Thyroid gland (tissue), 4 donors: Measurements from ENCODE around the gene TAS2R3. TPM values are rescaled to one million over a fixed set of nuclear protein-coding genes. Genes with fewer than 3 reads are reported as not detected.
"Not testable (repeated sequence)": the region's sequence is repeated elsewhere in the genome, so short reads cannot be mapped to it uniquely, and the experiment has no call there.

Experiments
- DNase-seq, 2 donors: peaks; one replicate each; pipeline ENCODE4 v3.0.0-alpha.2; 2019
- H3K27ac ChIP-seq, 3 donors: fragments of 200-600 bp; sonication (generic); 1 replicate in 2 of 3; 2 replicates in 1 of 3; pipeline ENCODE4 v1.5.1; 2016 to 2019; ENCODE audit warnings: mild to moderate bottlenecking in 1 of 3, moderate library complexity in 1 of 3
- H3K27me3 ChIP-seq: fragments of 200-600 bp; sonication (generic); one replicate; pipeline ENCODE4 v1.5.1; 2019
- H3K36me3 ChIP-seq, 2 donors: fragments of 200-600 bp; sonication (generic); one replicate each; pipeline ENCODE4 v1.5.1; 2016 to 2019
- H3K4me1 ChIP-seq, 2 donors: fragments of 200-600 bp; sonication (generic); one replicate each; pipeline ENCODE4 v1.5.1; 2017 to 2019
- H3K4me3 ChIP-seq, 3 donors: fragments of 200-600 bp; sonication (generic); replicated peaks in 1 of 3; 1 replicate in 2 of 3; 2 replicates in 1 of 3; pipeline ENCODE4 v1.5.1; 2016; ENCODE audit warnings: mild to moderate bottlenecking in 1 of 3
- H3K9me3 ChIP-seq: fragments of 200-600 bp; sonication (generic); one replicate; pipeline ENCODE4 v1.5.1; 2017
- POLR2A ChIP-seq, 2 donors: fragments of 450-650 bp; IDR thresholded peaks; one replicate each; pipeline ENCODE4 v1.6.1; 2017; ENCODE audit warnings: antibody characterized with exemption in 2 of 2, mild to moderate bottlenecking in 2 of 2, moderate library complexity in 1 of 2
- WGBS, 2 donors: methylation state at CpG; one replicate each; pipeline ENCODE4 v1.1.5; 2017; 5-methylcytosine and 5-hydroxymethylcytosine counted together
- intact Hi-C: fragments of 100-400 bp; cut with DNase I; formaldehyde crosslinking; loops from one replicate; pipeline ENCODE4 v1.15.1; 2023
- total RNA-seq, 4 donors: library from RNA; depleted of rRNA; stranded (reverse); fragments of >200 nt; gene quantifications; one replicate each; pipeline ENCODE4 v1.2.3, GENCODE V29; 2016
- TF ChIP-seq, protein P1 (sequence below), 6 experiments: fragments of 200-600 bp in 3 of 6; fragments of 450-650 bp in 3 of 6; sonication (generic) in 3 of 6; IDR thresholded peaks; one replicate each; pipeline ENCODE4 v1.5.1; 2016 to 2019; ENCODE audit warnings: antibody characterized with exemption in 6 of 6, mild to moderate bottlenecking in 2 of 6, inconsistent platforms in 1 of 6, moderate library complexity in 1 of 6

TAS2R3 gene
- total RNA-seq, 4 donors from 2014 or later = 3.0 to 11.1 (median 4.1) TPM

GRCh38 chr7:141748396-141748795, 15.5 kb upstream of the TAS2R3 start:
- DNase-seq = no peak
- H3K4me3 ChIP-seq = no peak overlapping the region
- H3K27ac ChIP-seq = no peak overlapping the region
- no peaks in the 10 kb centered on the region for H3K9me3 ChIP-seq
- H3K27me3 ChIP-seq = no peaks in the 10 kb centered on the region
- no peaks in the 10 kb centered on the region for H3K4me1 ChIP-seq
- TF ChIP-seq, protein P1, sequence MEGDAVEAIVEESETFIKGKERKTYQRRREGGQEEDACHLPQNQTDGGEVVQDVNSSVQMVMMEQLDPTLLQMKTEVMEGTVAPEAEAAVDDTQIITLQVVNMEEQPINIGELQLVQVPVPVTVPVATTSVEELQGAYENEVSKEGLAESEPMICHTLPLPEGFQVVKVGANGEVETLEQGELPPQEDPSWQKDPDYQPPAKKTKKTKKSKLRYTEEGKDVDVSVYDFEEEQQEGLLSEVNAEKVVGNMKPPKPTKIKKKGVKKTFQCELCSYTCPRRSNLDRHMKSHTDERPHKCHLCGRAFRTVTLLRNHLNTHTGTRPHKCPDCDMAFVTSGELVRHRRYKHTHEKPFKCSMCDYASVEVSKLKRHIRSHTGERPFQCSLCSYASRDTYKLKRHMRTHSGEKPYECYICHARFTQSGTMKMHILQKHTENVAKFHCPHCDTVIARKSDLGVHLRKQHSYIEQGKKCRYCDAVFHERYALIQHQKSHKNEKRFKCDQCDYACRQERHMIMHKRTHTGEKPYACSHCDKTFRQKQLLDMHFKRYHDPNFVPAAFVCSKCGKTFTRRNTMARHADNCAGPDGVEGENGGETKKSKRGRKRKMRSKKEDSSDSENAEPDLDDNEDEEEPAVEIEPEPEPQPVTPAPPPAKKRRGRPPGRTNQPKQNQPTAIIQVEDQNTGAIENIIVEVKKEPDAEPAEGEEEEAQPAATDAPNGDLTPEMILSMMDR (IDR thresholded peaks at IDR 0.05) = no peak
- no peak for TF ChIP-seq POLR2A (IDR thresholded peaks at IDR 0.05)
- intact Hi-C loops = no loop called here
- 95 to 97% methylated on average over 2 of the region's 2 CpGs for WGBS, 2 donors
- H3K36me3 ChIP-seq = peaks cover 63 to 85% of the 10 kb centered on the region in 2 donors

- WGBS, 2 donors = 98 to 99% methylated on average over 10 of the region's 10 CpGs
- H3K4me1 ChIP-seq, H3K4me3 ChIP-seq, H3K9me3 ChIP-seq, DNase-seq, intact Hi-C loops, H3K27ac ChIP-seq, H3K27me3 ChIP-seq: not testable (repeated sequence)
- peaks cover 45 to 65% of the 10 kb centered on the region in 2 donors for H3K36me3 ChIP-seq
Measured at GRCh38 chr7:141751904-141752303, 12.0 kb upstream of the TAS2R3 start.

GRCh38 chr7:141752634-141753033, 11.3 kb upstream of the TAS2R3 start:
- no peak overlapping the region for H3K4me3 ChIP-seq
- H3K4me1 ChIP-seq = no peaks in the 10 kb centered on the region
- 96 to 98% methylated on average over 13 of the region's 13 CpGs for WGBS, 2 donors
- DNase-seq = no peak
- intact Hi-C loops = no loop called here
- no peaks in the 10 kb centered on the region for H3K27me3 ChIP-seq
- H3K36me3 ChIP-seq = peaks cover 45 to 60% of the 10 kb centered on the region in 2 donors
- H3K27ac ChIP-seq = no peak overlapping the region
- no peaks in the 10 kb centered on the region for H3K9me3 ChIP-seq
- TF ChIP-seq, protein P1 (IDR thresholded peaks at IDR 0.05) = peak in 1 of 6 experiments; percentile 30
- TF ChIP-seq POLR2A (IDR thresholded peaks at IDR 0.05) = no peak

DNA sequence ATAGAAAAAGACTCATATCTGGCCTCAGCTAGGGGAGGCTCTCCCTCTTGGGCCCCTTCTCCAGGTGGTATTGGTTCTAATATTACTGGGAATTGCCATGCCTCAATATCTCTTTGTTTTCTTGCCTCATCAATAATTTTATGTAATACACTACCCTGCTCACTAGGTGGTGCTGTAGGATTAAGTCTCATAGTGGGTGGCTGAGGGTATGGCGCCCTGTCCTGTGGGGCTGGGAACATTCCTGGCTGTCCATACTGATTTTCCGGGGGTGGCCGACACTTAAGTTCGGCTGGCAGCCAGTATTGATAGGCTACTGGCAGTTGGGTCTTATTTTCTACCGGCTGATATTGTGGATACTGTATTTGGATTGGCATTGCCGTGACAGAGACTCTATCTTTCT, 9.0 kb upstream of the TAS2R3 start:
- Histone ChIP-seq H3K9me3 (no peaks in the 10 kb centered on the region), H3K27me3 (no peaks in the 10 kb centered on the region), H3K4me3 (no peak overlapping the region), H3K27ac (no peak overlapping the region), H3K36me3 (peaks cover 36 to 48% of the 10 kb centered on the region in 2 donors), H3K4me1 (no peaks in the 10 kb centered on the region)
- TF ChIP-seq, protein P1 (IDR thresholded peaks at IDR 0.05) = peak; percentile 9 to 46 (median 34)
- TF ChIP-seq POLR2A (IDR thresholded peaks at IDR 0.05) = no peak
- intact Hi-C loops = no loop called here
- no peak for DNase-seq
- WGBS, 2 donors = 86 to 94% methylated on average over 6 of the region's 6 CpGs

DNA sequence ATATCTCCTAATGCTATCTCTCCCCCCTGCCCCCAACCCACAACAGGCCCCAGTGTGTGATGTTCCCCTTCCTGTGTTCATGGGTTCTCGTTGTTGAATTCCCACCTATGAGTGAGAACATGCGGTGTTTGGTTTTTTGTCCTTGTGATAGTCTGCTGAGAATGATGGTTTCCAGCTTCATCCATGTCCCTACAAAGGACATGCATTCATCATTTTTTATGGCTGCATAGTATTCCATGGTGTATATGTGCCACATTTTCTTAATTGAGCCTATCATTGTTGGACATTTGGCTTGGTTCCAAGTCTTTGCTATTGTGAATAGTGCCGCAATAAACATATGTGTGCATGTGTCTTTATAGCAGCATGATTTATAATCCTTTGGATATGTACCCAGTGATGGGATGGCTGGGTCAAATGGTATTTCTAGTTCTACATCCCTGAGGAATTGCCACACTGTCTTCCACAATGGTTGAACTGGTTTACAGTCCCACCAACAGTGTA, 6.2 kb downstream of the TAS2R3 start:
- DNase-seq, H3K27ac ChIP-seq, H3K4me3 ChIP-seq, H3K9me3 ChIP-seq, H3K27me3 ChIP-seq, intact Hi-C loops, H3K36me3 ChIP-seq, H3K4me1 ChIP-seq: not testable (repeated sequence)
- WGBS, 2 donors = 95 to 97% methylated on average over 3 of the region's 3 CpGs

GRCh38 chr7:141776374-141776773, 12.5 kb downstream of the TAS2R3 start, which contains the start of gene TAS2R4:
Gene TAS2R4, plus strand, starts transcription at chr7:141776674. Its CDS starts 1,815 bp downstream, at chr7:141778489.
- Histone ChIP-seq H3K27me3 (no peaks in the 10 kb centered on the region), H3K4me1 (no peaks in the 10 kb centered on the region), H3K4me3 (no peak within 1 kb of the TSS), H3K27ac (no peak within 1 kb of the TSS), H3K36me3 (no peaks in the 10 kb centered on the region), H3K9me3 (no peaks in the 10 kb centered on the region)
- DNase-seq = no peak
- WGBS, 2 donors = 100% methylated on average over 1 of the region's 1 CpG
- intact Hi-C loops = no loop called here
- TF ChIP-seq, protein P1 (IDR thresholded peaks at IDR 0.05) = no peak
- TF ChIP-seq POLR2A (IDR thresholded peaks at IDR 0.05) = no peak
